GM12801 (cell line): ENCODE results near the gene ZNF180.

Experiments
- CTCF ChIP-seq: IDR thresholded peaks from one replicate; pipeline ENCODE4 v1.5.1; 2011; ENCODE audit warnings: control low read depth; ENCODE audit not compliant: insufficient read length; ENCODE audit errors: extremely low read depth

Gene ZNF180

GRCh38 chr19:44517146-44517545 lies 16.8 kb upstream of the ZNF180 start:
- TF ChIP-seq CTCF, result no peak

GRCh38 chr19:44515907-44516306 lies 15.6 kb upstream of the ZNF180 start:
- no peak for TF ChIP-seq CTCF

- no peak for TF ChIP-seq CTCF
These were observed 14.7 kb upstream of the ZNF180 start for GRCh38 chr19:44515031-44515430.

- TF ChIP-seq CTCF, result no peak
These were observed 12.3 kb upstream of the ZNF180 start for GRCh38 chr19:44512326-44513298.

GRCh38 chr19:44509478-44509877 lies 9.2 kb upstream of the ZNF180 start:
- TF ChIP-seq CTCF, result no peak

- no peak for TF ChIP-seq CTCF
These were observed 763 bp downstream of the ZNF180 start for GRCh38 chr19:44499559-44499958.

- no peak for TF ChIP-seq CTCF
These were observed 1.3 kb downstream of the ZNF180 start for GRCh38 chr19:44498988-44499387.
